ENCODE results near the gene YPEL2. TPM values are rescaled to one million over a fixed set of nuclear protein-coding genes. Genes with fewer than 3 reads are reported as not detected.

The YPEL2 gene
- total RNA-seq, 1 donor from 2014 or later = 20.8 TPM

DNA sequence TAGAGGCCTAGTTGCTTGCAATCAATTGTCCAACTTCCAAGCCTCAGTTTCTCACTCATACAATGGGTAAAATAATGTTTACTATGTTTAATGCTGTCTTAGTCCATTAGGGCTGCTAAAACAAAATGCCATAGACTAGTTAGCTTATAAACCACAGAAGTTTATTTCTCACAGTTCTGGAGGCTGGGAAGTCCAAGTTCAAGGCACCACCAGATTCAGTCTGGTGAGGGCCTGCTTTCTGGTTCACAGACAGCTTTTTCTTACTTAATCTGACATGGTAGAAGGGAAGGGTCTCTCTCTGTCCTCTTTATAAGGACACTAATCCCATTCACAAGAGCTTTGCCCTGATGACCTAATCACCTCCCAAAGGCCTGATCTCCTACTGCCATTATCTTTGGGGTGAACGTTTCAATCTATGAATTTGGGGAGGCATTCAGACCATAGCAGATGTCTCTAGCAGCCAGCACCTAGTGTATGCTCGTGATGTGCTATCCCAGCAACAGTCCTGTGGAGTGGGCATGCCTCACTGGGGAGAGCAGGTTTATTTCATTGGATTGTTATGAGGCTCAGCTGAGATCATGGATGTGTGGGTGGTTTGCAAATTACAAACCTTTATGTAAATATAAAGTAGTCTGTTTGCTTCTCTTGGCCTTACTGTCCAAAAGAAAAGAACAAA lies 25.2 kb downstream of the YPEL2 start:
- H3K4me1 Mint-ChIP-seq (ENCODE audit: low read depth, unreplicated experiment) = peaks cover 30% of the 10 kb centered on the region
- H3K9me3 Mint-ChIP-seq (ENCODE audit: unreplicated experiment) = no peaks in the 10 kb centered on the region
- TF ChIP-seq, protein P1, sequence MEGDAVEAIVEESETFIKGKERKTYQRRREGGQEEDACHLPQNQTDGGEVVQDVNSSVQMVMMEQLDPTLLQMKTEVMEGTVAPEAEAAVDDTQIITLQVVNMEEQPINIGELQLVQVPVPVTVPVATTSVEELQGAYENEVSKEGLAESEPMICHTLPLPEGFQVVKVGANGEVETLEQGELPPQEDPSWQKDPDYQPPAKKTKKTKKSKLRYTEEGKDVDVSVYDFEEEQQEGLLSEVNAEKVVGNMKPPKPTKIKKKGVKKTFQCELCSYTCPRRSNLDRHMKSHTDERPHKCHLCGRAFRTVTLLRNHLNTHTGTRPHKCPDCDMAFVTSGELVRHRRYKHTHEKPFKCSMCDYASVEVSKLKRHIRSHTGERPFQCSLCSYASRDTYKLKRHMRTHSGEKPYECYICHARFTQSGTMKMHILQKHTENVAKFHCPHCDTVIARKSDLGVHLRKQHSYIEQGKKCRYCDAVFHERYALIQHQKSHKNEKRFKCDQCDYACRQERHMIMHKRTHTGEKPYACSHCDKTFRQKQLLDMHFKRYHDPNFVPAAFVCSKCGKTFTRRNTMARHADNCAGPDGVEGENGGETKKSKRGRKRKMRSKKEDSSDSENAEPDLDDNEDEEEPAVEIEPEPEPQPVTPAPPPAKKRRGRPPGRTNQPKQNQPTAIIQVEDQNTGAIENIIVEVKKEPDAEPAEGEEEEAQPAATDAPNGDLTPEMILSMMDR (IDR thresholded peaks at IDR 0.05; ENCODE audit: partially characterized antibody, unreplicated experiment) = no peak
- DNase-seq = no peak
- peaks cover 2% of the 10 kb centered on the region for H3K27me3 Mint-ChIP-seq (ENCODE audit: unreplicated experiment)
- H3K4me3 Mint-ChIP-seq (ENCODE audit: unreplicated experiment) = no peak overlapping the region
- H3K27ac Mint-ChIP-seq (ENCODE audit: unreplicated experiment) = no peak overlapping the region
- no peaks in the 10 kb centered on the region for H3K36me3 Mint-ChIP-seq (ENCODE audit: unreplicated experiment)

DNA sequence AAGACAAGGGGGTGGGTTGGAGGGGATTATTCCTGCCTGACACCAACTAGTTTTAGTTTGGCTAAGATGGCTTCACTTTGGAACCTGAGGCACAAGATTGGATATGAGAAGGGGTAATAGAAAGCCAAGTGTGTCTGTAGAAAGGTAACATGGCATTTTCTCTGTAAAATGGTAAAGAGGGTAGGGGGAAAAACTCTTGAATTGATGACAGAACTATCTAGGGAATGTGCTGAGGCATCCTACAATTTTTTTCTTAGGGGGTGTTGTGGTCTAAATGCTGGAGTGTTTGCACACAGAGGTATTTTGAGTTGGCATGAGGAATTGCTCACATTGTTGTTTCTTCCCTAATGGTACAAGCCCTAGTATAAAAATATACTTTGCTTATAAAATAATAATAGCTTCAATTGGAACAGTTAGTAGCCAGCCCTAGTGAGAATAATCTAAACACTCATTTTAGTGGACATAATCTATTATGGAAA lies 25.8 kb downstream of the YPEL2 start:
- H3K36me3 Mint-ChIP-seq (ENCODE audit: unreplicated experiment) = no peaks in the 10 kb centered on the region

DNA sequence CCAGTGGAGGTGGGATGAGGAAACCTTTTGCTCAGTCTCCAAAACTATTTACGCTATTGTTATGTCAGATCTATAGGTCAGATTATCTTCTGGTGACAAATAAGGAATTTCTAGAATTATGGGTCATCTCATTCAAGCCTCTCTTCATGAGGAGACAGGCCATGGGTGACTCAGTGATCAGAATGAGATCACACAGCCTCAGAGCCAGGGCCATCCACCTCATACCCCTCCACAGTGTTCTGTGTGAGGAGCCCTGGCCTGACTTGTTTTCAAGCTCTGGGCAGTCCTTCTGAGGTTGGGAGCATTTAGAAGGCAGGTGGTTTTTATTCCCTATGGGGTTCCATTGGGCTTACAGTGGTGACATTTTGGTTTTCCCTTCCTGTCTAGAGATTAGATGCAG lies 26.5 kb downstream of the YPEL2 start:
- Mint-ChIP-seq H3K4me3 (ENCODE audit: unreplicated experiment) (no peak overlapping the region), H3K9me3 (ENCODE audit: unreplicated experiment) (no peaks in the 10 kb centered on the region), H3K27me3 (ENCODE audit: unreplicated experiment) (peaks cover 2% of the 10 kb centered on the region), H3K27ac (ENCODE audit: unreplicated experiment) (no peak overlapping the region), H3K36me3 (ENCODE audit: unreplicated experiment) (no peaks in the 10 kb centered on the region), H3K4me1 (ENCODE audit: low read depth, unreplicated experiment) (peaks cover 24% of the 10 kb centered on the region)
- DNase-seq = no peak
- TF ChIP-seq, protein P1 (IDR thresholded peaks at IDR 0.05; ENCODE audit: partially characterized antibody, unreplicated experiment) = no peak

More for the DNA sequence above, 25.8 kb downstream of the YPEL2 start:
- H3K4me1 Mint-ChIP-seq (ENCODE audit: low read depth, unreplicated experiment) = peaks cover 27% of the 10 kb centered on the region
- no peak overlapping the region for H3K4me3 Mint-ChIP-seq (ENCODE audit: unreplicated experiment)
- no peaks in the 10 kb centered on the region for H3K9me3 Mint-ChIP-seq (ENCODE audit: unreplicated experiment)
- peaks cover 2% of the 10 kb centered on the region for H3K27me3 Mint-ChIP-seq (ENCODE audit: unreplicated experiment)
- TF ChIP-seq, protein P1 (IDR thresholded peaks at IDR 0.05; ENCODE audit: partially characterized antibody, unreplicated experiment) = no peak
- no peak overlapping the region for H3K27ac Mint-ChIP-seq (ENCODE audit: unreplicated experiment)
- DNase-seq = no peak

DNA sequence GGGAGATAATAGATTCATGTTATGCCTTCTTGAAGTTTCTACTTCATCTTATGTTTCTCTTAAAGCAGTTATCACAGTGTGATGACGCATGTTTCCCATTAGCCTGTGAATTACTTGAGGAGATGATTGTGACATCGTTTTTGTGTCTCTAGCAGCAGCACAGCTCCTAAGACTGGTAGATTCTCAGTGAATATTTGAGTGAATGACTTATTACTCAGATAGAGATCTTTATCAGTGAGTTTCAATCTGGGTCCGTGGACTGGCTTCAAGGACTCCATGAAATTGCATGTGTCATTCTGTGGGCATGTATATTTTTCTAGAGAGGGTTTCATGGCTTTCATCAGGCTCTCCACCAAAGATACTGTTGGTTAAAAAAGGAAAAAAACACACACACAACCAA lies 29.9 kb downstream of the YPEL2 start:
- no peak overlapping the region for H3K27ac Mint-ChIP-seq (ENCODE audit: unreplicated experiment)
- peaks cover 15% of the 10 kb centered on the region for H3K4me1 Mint-ChIP-seq (ENCODE audit: low read depth, unreplicated experiment)
- no peaks in the 10 kb centered on the region for H3K9me3 Mint-ChIP-seq (ENCODE audit: unreplicated experiment)
- H3K36me3 Mint-ChIP-seq (ENCODE audit: unreplicated experiment) = no peaks in the 10 kb centered on the region
- H3K4me3 Mint-ChIP-seq (ENCODE audit: unreplicated experiment) = no peak overlapping the region
- TF ChIP-seq, protein P1 (IDR thresholded peaks at IDR 0.05; ENCODE audit: partially characterized antibody, unreplicated experiment) = no peak
- no peak for DNase-seq
- no peaks in the 10 kb centered on the region for H3K27me3 Mint-ChIP-seq (ENCODE audit: unreplicated experiment)
